Activated CD4-positive, alpha-beta T cell treated with anti-CD3 and anti-CD28 coated beads, Interleukin-2, amount 50 U/mL, for 4 hours (primary cell): ENCODE results near the gene NEK6.

Experiments used
- DNase-seq, 2 experiments: peaks; one replicate each; pipeline ENCODE4 v3.0.0-alpha.2; 2020

Gene NEK6

DNA sequence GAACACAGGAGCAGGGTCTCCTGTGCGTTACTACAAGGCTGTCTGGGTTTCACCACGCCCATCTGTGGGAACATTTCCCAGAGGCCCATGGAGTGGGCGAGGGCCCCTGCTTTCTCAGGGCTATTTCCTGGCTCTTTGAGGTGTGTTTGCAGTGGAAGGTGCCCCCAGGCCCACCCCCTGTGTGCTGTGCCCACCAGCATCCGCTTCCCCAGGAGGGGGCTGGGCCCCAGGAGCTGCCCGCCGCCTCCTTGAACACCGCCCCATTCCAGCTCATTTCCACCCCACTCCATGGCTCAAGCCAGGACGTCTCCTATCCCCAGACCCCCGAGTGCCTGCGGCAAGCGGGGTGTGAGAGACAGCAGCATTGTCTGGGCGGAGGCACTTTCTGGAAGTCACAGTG lies 70.5 kb downstream of the NEK6 start:
- no peak for DNase-seq

DNA sequence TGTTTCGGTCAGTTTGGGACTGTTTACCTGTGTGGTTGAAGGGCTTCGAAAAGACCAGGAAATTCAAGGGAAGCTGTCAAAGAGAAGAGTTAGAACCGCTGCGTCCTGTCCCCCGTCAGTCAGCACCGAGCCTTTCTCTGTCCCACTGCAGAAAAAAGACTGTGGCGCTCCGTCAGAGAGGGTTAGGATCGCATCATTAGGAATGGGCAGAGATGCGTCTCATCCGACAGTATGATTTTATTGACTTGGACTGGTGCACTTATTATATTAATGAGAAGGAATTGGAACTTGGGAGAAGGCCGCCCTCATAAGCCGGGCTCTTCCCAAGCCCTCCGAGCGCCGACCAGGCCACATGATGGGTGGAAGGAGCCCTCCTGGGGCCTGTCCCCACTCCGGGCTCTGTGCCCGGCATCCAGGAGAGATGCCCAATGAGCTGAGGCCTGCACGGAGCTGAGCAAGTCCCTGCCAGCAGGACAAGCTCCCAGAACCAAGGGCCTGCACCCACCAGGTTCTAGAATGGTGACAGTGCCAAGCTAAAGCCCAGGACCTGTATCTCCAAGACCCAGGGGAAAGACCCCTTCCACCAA lies 71.5 kb downstream of the NEK6 start:
- no peak for DNase-seq

DNA sequence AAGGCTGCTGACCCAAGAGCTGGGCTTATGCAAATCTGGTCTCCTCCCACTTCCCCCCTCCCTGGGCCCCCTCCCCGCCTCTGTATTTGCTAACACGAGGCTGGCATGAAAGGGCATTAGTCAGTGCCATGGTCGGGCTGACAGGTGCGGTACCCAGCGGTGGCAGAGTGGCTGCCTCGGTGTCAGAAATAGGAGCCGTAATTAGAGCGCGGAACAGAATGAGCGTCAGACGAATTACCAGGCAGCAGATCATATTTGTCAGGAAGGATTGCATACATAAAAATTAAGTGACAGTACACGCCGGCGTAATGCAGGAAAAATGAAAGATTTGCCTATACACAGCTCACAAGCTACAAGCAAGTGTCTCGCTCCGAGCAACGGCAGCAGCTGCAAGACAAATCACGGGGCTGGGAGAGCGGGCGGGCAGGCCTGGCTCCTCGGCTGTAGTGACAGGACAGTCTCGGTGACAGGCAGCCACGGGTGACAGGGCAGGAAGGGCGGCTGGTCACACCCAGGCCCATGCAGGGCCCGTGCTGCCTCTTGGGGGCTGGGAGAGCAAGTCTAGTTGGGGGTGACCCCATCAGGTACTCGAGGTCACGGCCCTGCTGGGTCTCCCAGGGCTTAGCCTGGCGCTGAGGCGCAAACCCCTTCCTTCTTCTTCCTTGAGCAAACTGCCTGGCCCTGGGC lies 72.4 kb downstream of the NEK6 start:
- DNase-seq, result no peak

DNA sequence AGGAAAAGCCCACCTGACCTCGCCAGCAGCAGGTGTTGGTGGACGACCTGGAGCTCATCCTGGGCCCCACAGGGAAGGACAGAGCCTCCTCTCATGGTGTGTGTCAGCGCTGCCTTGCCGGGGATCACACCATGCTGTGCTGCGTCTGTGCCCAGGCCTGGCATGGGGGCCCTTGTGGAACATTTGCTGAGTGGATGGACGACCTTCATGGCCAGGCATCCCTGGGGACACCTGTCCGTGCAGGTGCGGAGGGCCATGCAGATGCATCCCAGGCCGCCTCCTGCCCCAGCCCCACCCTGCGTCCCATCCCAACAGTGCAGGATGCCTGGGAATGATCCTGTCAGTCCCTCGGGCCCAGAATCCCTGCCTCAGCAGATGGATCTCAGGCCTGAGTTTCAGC lies 73.8 kb downstream of the NEK6 start:
- DNase-seq, result no peak

DNA sequence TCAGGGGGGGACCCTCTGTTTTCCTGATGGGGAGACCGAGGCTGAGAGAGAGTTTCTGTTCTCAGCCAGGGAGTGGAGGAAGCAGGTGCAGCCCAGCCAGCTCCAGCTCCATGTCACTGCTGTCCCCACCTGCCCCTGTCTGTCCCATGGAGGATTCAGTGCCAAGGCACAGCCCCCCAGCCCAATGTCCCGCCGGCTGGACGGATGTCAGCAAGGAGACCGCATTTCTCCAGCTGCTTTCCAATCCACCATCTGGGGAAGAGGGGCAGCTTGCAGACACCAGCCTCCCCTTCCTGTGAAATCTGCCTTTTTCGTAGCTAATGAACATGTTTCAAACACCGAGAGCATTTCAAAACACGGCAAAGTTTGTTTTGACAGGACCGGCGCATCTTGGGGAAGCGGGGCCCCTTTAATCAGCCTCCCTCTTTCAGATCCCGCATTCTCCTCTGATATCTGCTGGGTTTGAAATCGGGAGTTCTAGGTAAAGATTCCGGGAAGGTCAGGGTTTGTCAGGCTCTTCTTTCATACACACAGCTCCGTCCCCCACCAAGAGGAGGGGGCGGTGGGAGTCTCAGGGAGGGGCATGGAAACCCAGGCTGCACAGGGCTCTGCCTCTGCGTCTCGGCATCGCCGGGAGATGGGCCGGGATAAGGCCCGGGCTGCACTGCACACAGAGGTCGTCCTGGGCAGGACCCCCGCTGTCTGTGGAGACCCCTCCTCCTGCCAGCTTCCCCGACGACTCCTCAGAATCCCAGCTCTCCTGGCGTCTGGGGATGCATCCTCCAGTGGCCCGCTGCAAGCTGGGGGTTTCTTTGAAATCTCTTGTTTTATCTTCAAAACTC lies 74.8 kb downstream of the NEK6 start:
- DNase-seq, result no peak

DNA sequence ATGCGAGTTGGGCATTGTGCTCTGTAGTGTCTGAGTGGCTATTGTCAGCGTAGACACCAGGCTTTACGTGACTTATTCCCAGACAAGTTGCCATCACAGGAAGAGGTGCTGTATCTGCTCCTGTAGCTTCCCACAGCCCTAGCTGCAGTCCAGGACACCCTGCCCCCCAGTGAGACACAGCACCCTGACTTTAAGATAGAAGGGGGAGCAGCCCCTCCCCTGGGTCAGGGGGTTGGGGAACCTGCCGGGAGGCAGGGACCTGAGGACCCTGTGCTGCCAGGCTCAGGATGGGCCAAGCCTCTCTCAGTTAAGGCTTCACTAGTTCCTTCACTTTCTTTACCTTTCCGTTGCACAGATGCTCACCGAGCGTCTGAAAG lies 75.4 kb downstream of the NEK6 start:
- DNase-seq, result no peak

DNA sequence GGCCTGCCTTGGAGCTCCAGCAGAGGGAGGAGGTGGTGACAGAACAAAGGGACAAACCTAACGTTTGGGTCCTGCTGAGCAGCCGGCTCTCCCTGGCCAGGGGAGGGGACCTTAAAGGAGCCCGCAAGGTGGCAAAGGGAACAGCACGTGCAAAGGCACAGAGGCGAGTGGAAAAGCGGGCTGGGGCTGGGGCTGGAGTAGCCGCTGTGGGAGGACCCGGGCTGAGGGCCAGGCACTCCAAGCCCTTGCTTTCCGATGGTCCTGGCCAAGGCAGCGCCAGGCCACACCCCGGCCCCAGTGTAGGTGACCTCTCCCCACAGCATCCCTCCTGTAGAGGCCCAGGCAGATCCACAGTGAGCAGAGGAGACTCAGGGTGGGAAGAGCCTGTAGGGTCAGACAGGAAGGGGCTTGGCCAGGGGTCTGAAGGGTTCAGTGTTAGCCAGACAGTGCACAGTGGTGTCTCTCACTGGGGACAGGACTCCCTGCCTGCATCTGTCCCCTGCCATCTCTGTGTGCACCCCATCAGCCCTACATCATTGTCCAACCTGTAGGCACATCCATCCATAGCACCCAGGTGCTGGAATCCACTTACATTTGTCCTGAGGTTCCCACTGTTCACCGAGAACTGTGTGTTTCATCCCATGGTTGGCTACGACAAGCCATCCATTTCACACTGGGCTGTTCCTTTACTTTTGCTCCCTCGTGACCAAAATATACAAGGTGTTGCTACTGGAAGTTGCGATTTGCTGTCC lies 77.0 kb downstream of the NEK6 start:
- no peak for DNase-seq

DNA sequence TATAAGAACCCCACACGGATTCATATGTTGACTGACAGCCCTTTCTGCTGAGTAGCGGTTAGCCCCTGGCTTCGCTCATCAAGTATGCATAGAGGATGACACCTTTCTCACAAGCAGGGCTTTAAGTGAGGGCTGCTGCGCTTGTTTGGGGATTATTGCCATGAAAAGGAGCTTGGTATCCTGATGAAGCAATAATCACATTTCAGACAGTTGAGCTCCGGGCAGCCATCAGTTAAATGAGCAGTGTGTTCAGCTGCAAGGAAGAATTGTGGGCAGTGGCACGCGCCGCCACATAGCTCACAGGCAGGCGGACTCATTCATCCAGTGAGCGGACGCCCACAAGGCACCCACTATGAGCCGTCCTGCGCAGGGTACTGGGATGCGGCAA lies 77.6 kb downstream of the NEK6 start:
- no peak for DNase-seq

DNA sequence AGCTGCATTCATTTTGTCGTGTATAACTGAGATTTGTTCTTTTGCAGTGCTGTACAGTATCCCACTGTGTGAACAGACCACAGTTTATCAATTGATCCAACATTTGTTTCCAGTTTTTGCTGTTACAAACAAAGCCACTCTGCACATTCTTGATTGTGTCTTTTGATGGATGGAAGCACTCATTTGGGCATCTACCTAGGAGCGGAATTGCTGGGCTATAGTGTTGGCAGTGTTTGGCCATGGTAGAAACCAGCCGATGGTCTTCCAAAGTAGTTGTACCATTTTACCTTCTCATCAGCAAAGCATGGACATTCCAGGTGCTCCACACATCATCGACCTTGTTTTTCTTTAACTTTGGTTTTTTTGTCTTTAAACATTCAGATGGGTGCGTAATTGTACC lies 79.8 kb downstream of the NEK6 start:
- DNase-seq, result no peak

DNA sequence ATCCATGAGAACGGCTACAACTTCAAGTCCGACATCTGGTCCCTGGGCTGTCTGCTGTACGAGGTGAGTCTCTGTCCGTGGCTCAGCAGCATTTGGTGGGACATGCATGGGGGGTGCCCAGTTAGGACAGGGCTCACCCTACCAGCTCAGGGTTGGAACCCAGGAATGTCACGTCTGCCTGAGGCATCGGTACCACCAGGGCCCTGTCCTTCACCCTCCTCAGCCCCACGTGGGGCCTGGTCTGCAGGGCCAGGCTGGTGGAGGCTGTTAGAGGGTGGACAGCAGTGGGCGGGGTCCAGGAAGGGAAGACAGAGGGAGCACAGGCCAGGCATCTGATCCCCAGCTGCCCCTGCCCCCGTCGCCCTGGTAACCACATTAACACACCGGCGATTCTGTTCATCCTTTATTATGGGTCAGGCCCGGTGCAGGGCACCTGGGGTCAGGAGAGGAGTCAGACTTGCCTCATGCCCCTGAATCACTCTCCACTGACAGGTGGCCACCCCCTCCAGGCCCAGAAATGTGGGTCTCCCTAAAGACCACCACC lies 81.9 kb downstream of the NEK6 start:
- no peak for DNase-seq

DNA sequence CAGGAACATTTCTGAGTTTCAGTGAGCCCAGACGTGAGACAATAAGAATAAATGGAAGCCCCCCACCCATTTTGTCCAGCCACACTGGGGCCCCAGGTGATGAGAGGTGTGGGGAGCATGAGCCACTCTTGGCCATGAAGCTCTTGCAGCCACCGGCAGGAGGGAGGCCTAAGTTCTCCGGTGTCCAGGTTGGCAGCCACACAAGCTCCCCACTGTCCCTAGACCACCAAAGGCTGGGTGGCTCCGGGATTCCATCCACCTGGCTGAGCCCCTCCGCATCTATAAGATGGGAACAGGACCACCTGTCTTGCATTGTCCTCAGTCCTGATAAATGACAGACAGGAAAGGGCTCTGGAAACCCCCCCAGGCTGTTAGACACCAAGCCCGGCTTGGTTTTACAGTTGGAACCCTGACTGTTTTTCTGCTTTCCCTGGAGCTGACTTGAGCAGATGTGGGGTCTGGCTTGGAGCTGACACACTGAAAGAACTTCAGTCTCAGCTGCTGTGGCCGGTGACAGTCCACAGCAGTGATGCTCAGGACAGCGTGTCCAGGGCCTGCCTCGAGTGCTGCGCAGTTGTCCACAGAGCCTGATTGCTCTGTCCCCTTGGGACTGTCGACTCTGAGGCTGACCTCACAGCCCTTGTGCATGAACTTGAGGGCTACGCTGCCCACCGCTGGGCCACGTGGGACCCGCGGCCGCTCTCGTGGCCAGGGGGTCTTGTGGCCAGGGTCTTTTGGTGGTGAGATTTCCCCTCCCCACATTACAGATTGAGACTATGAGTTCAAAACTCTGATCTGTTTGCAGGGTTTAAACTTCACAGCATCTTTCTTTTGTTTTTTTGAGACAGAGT lies 82.7 kb downstream of the NEK6 start:
- DNase-seq, result no peak

DNA sequence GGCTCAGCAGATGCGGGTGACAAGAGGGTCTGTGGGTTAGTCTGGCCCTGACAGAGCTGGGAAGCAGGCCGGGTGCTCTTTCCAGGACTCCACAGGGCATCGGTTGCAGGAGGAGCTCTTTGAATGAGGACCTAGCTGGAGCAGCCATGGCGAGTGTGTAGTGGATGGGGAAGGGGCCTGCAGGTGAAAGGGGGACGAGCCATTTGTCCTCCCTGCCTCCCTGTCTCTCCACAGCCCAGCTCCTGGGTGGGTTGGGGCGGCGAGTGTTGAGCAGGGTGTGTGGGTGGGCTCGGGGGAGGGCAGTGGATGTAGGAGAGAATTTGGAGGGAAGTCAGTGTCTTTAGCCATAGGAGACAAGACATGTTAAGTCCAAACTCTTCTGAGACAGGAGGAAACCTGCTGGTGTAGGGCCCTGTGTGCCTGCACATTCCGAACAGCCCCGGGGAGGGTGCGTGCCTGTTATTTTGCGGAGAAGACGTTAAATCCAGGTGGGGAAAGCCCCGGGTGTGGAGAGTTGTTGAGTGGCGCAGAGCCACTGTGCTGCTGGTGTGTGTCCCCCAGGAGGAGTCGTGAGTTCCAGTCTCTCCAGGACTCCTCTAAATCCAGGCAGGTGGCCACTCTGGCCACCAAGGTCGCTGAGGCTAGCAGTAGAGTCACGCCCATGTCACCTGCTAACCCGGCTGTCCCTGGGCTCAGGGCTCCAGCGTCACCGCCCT lies 83.9 kb downstream of the NEK6 start:
- DNase-seq, result no peak

DNA sequence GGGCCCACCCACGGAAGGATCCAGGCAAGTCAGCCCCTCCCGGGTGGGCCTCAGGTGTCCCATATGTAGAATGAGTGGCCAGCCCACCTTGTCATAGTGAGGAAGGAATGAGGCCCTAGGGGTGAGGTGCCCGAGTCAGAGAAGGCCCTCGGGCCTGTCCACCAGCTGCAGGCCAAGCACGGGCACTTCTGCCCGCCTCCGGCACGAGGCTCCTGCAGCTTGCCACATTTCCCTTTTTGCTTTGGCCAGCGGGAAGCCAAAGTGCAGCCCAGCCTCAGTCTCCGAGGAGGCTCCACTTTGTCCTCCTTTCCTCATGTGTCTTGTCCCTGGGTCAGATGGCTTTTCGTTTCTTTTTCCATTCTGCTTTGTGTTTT lies 84.6 kb downstream of the NEK6 start:
- DNase-seq, result no peak

DNA sequence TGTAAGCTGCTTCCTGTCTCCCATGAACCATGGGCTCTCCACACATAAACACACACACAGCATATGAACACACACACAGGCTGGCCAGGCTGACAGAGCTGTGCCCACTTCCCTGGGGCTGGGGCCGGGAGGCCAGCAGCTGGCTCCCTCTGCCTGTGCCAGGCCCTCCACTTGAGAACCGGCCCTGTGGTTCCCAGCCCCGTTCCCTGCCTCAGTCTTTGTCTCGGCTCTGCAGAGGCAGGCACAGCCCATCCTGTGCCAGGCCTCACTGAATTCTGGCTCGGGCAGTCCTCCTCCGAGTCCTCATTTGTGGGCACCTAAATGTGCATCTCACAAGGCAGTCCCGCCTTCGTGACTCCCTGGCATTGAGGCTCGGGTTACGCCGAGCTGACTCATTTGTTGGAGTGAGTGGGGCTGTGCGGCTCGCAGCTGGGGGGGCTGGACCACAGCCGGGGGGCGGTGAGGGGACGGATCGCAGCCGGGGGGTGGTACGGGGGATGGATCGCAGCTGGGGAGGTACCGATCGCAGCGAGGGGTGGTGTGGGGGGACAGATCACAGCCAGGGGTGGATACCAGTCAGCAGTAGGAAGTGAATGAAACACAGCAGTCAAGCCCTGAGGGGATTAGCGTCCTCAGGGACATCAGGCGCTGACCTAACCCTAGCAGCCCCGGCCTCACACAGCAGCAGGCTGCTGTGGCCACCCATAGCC lies 85.2 kb downstream of the NEK6 start:
- DNase-seq, result no peak

DNA sequence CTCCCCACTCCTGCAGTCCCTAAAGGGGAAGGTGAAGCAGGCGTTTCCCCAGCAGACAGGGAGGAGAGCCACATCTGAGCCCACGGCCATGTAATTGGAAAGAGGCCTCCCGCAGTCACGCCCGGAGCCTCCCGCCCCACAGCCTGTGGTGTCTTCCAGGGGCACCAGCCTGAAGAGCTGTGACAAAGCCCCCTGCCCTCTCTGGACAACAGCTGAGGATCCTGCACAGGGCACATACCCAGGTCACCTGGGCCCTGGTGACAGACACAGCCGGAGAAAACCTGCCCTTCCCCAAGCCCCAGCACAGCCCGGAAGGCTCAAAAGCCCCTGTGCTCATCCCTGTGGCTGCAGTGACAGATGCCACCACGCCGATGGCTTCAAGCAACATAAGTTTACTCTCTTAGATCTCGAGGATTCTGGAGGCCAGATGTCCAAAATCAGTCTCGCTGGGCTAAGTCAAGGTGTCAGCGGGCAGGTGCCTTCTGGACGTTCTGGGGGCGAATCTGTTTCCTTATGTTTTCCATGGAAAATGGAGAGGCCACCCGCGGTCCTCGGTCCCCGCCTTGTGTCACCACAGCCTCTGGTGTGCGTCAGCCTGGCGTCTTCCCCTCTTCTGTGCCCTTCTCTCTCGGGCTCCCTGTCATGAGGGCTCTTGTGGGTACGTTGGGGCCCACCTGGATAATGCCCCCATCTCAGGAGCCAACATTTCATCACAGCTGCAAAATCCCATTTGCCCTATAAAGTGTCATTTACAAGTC lies 86.0 kb downstream of the NEK6 start:
- DNase-seq, result no peak

DNA sequence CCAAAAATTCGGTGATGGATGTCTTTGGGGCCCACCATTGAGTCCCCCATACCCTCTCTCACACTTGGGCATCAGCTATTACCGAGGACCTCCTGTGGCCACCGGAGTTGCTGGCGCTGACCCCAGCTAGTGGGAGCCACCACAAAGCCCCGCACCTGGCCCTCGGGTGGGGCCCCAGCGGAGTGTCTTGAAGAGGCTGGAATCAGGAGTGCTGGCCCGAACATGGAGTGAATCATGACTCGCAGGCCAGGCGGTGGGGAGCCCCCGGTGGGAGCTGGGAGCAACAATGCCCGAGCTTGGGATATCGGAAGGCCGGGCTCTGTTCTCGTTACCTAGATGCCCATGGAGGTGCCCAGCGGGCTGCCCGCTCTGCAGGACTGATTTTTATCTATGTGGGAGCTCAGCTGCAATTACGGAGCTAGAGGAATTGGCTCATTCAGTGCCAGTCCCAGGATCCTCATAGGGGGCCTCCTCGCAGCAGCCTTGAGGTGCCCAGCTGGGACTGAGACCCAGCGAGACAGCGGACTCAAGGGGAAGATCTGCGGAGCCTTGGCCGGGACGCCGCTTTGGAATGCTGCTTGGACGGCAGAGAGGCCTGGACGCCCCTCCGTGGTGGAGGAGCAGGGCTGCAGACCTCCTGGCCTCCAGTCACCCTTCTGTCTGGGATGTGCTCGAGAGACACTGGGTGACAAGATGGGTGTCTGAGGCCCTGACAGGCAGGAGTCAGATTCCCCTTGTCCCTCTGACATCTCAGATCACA lies 86.7 kb downstream of the NEK6 start:
- no peak for DNase-seq

DNA sequence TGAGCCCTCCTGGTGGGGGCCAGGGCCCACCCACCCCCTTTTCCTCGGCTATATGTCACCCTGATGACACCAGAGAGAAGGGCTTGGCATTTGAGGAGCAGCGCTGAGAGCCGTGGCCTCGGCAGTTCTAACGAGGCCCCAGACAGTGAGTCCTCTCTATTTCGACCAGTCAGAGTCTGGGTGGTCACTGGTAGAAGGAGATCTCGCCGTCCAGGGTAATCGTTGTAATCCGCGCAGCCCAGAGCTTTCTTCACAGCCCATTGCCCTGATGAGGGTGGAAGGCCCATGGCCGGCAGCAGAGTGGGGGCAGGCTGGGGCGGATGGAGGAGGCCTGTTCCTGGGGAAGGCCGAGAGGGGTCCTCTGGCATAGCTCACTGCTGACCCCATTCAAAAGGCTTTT lies 87.3 kb downstream of the NEK6 start:
- no peak for DNase-seq

DNA sequence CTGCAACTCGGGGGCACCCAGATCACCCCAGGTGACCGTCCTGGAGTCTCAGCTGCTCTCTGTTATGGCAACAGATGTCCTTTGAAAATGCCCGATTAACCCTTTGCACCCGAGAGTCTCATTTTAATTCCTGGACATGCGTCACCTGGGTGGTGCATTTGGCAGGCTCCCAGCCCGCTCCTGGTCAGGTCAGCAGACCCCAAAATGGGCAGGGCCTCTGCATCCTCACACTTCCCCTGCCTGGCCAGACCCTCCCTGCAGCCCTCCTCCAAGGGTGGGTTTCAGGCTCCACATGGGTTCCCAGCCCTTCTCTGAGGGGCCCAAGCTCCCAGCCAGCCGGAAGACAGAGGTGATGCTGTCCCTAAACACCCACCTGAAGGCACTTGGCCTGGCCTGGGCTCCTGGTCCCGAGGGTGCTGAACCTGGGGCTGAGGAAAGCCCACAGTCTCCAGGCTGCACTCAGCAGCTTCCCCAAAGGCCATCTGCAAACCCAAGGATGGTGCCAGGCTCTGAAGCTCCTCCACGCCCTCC lies 88.1 kb downstream of the NEK6 start:
- no peak for DNase-seq
